ENCODE measurements around the gene AKR1D1. TPM values are rescaled to one million over a fixed set of nuclear protein-coding genes. Genes with fewer than 3 reads are reported as not detected.

The AKR1D1 gene
- total and polyA plus RNA-seq, 2 of the 13 experiments (the other 11 are each of a cell fraction or from before 2014, with no cell fraction given), result 6.9 to 37.0 TPM

DNA sequence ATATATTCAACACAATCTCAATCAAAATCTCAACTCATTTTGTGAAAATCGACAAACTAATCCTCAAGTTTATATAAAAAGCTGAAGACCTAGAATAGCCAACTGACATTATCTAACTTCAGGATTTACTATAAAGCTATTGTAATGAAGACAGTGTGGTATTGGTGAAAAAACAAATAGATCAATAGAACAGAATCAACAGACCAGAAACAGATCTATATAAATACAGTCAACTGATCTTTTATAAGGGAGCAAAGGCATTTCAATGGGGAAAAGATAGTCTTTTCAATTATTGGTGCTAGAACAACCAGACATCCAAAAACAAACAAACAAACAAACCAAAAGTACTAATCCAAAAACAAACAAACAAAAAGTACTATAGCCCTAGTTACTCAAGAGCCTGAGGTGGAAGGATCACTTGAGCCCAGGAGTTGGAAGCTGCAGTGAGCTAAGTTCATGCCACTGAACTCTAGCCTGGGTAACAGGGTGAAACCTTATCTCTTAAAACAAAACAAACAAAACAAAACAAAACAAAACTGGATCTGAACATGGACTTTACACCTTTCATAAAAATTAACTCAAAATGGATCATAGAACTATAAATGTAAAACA lies 26.6 kb upstream of the AKR1D1 start (continued):
- TF ChIP-seq, protein P1, sequence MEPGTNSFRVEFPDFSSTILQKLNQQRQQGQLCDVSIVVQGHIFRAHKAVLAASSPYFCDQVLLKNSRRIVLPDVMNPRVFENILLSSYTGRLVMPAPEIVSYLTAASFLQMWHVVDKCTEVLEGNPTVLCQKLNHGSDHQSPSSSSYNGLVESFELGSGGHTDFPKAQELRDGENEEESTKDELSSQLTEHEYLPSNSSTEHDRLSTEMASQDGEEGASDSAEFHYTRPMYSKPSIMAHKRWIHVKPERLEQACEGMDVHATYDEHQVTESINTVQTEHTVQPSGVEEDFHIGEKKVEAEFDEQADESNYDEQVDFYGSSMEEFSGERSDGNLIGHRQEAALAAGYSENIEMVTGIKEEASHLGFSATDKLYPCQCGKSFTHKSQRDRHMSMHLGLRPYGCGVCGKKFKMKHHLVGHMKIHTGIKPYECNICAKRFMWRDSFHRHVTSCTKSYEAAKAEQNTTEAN (CRISPR knock-in tag; conservative IDR thresholded peaks at IDR 0.05), result no peak
- TF ChIP-seq SRSF9 (IDR thresholded peaks at IDR 0.05; ENCODE audit: borderline replicate concordance, insufficient read depth, low read depth, low read length, poor library complexity, severe bottlenecking), result no peak
- no peak for TF ChIP-seq RAD21 (CRISPR knock-in tag; IDR thresholded peaks at IDR 0.05)
- no peak for TF ChIP-seq ZNF10 (CRISPR knock-in tag; IDR thresholded peaks at IDR 0.05; ENCODE audit: borderline replicate concordance, low read depth)
- TF ChIP-seq MAFF (IDR thresholded peaks at IDR 0.05; ENCODE audit: low read depth, low read length), result no peak
- TF ChIP-seq, protein P2, sequence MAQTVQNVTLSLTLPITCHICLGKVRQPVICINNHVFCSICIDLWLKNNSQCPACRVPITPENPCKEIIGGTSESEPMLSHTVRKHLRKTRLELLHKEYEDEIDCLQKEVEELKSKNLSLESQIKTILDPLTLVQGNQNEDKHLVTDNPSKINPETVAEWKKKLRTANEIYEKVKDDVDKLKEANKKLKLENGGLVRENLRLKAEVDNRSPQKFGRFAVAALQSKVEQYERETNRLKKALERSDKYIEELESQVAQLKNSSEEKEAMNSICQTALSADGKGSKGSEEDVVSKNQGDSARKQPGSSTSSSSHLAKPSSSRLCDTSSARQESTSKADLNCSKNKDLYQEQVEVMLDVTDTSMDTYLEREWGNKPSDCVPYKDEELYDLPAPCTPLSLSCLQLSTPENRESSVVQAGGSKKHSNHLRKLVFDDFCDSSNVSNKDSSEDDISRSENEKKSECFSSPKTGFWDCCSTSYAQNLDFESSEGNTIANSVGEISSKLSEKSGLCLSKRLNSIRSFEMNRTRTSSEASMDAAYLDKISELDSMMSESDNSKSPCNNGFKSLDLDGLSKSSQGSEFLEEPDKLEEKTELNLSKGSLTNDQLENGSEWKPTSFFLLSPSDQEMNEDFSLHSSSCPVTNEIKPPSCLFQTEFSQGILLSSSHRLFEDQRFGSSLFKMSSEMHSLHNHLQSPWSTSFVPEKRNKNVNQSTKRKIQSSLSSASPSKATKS (CRISPR knock-in tag; IDR thresholded peaks at IDR 0.05), result no peak
- no peak; the same call in 1 of the 2 replicates for TF ChIP-seq KAT7 (CRISPR knock-in tag; IDR thresholded peaks at IDR 0.05; ENCODE audit: borderline replicate concordance)
- TF ChIP-seq, protein P3, sequence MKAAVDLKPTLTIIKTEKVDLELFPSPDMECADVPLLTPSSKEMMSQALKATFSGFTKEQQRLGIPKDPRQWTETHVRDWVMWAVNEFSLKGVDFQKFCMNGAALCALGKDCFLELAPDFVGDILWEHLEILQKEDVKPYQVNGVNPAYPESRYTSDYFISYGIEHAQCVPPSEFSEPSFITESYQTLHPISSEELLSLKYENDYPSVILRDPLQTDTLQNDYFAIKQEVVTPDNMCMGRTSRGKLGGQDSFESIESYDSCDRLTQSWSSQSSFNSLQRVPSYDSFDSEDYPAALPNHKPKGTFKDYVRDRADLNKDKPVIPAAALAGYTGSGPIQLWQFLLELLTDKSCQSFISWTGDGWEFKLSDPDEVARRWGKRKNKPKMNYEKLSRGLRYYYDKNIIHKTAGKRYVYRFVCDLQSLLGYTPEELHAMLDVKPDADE (CRISPR knock-in tag; IDR thresholded peaks at IDR 0.05), result no peak
- TF ChIP-seq, protein P4, sequence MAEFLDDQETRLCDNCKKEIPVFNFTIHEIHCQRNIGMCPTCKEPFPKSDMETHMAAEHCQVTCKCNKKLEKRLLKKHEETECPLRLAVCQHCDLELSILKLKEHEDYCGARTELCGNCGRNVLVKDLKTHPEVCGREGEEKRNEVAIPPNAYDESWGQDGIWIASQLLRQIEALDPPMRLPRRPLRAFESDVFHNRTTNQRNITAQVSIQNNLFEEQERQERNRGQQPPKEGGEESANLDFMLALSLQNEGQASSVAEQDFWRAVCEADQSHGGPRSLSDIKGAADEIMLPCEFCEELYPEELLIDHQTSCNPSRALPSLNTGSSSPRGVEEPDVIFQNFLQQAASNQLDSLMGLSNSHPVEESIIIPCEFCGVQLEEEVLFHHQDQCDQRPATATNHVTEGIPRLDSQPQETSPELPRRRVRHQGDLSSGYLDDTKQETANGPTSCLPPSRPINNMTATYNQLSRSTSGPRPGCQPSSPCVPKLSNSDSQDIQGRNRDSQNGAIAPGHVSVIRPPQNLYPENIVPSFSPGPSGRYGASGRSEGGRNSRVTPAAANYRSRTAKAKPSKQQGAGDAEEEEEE (CRISPR knock-in tag; IDR thresholded peaks at IDR 0.05; ENCODE audit: borderline replicate concordance), result no peak
- no peak for TF ChIP-seq ELF1 (CRISPR knock-in tag; IDR thresholded peaks at IDR 0.05)
- no peak for TF ChIP-seq TCF12 (IDR thresholded peaks at IDR 0.05)
- TF ChIP-seq TCF12 (CRISPR knock-in tag; IDR thresholded peaks at IDR 0.05), result no peak
- no peak for TF ChIP-seq STAT5B (CRISPR knock-in tag; IDR thresholded peaks at IDR 0.05)
- no peak for TF ChIP-seq BRD4 (CRISPR knock-in tag; IDR thresholded peaks at IDR 0.05)
- TF ChIP-seq RBM39 (IDR thresholded peaks at IDR 0.05; ENCODE audit: low read depth, low read length, poor library complexity, severe bottlenecking), result no peak
- no peak for TF ChIP-seq PHF21A (CRISPR knock-in tag; IDR thresholded peaks at IDR 0.05)
- no peak for TF ChIP-seq EEA1 (CRISPR knock-in tag; IDR thresholded peaks at IDR 0.05; ENCODE audit: borderline replicate concordance)
- TF ChIP-seq, protein P5, sequence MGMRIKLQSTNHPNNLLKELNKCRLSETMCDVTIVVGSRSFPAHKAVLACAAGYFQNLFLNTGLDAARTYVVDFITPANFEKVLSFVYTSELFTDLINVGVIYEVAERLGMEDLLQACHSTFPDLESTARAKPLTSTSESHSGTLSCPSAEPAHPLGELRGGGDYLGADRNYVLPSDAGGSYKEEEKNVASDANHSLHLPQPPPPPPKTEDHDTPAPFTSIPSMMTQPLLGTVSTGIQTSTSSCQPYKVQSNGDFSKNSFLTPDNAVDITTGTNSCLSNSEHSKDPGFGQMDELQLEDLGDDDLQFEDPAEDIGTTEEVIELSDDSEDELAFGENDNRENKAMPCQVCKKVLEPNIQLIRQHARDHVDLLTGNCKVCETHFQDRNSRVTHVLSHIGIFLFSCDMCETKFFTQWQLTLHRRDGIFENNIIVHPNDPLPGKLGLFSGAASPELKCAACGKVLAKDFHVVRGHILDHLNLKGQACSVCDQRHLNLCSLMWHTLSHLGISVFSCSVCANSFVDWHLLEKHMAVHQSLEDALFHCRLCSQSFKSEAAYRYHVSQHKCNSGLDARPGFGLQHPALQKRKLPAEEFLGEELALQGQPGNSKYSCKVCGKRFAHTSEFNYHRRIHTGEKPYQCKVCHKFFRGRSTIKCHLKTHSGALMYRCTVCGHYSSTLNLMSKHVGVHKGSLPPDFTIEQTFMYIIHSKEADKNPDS (CRISPR knock-in tag; IDR thresholded peaks at IDR 0.05), result peak; percentile 99
- TF ChIP-seq, protein P6, sequence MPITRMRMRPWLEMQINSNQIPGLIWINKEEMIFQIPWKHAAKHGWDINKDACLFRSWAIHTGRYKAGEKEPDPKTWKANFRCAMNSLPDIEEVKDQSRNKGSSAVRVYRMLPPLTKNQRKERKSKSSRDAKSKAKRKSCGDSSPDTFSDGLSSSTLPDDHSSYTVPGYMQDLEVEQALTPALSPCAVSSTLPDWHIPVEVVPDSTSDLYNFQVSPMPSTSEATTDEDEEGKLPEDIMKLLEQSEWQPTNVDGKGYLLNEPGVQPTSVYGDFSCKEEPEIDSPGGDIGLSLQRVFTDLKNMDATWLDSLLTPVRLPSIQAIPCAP (CRISPR knock-in tag; IDR thresholded peaks at IDR 0.05; ENCODE audit: low read depth), result no peak
- no peak for TF ChIP-seq CBX1 (IDR thresholded peaks at IDR 0.05; ENCODE audit: low read depth)
- no peak for TF ChIP-seq MTA3 (CRISPR knock-in tag; IDR thresholded peaks at IDR 0.05)

All from HepG2 (cell line).